Mesendoderm (in vitro differentiated cells): ENCODE data around the gene SRM.
A peak's percentile ranks its signal among the peaks of the same experiment; 100 is the strongest.

Source experiments
- DNase-seq: peaks from one replicate; pipeline ENCODE4 v3.0.0; 2013
- H2AK5ac ChIP-seq: 2 replicates; pipeline ENCODE4 v1.6.1; 2013; ENCODE audit warnings: low read length, inconsistent platforms
- H2BK120ac ChIP-seq: 2 replicates; pipeline ENCODE4 v1.6.1; 2013; ENCODE audit warnings: low read depth, mild to moderate bottlenecking, low read length, moderate library complexity, mixed read lengths
- H2BK15ac ChIP-seq: replicated peaks from 2 replicates; pipeline ENCODE4 v1.6.1; 2013; ENCODE audit warnings: low read depth, mild to moderate bottlenecking, moderate library complexity
- H2BK5ac ChIP-seq: 2 replicates; pipeline ENCODE4 v1.6.1; 2013; ENCODE audit warnings: low read length, inconsistent platforms
- H3K18ac ChIP-seq: 2 replicates; pipeline ENCODE4 v1.6.1; 2013; ENCODE audit warnings: mild to moderate bottlenecking, low read length, mixed read lengths
- H3K23ac ChIP-seq: one replicate; pipeline ENCODE4 v1.6.1; 2013; ENCODE audit warnings: low read length
- H3K27ac ChIP-seq: 2 replicates; pipeline ENCODE4 v1.5.1; 2013; ENCODE audit warnings: low read depth, mild to moderate bottlenecking, inconsistent platforms, low read length, moderate library complexity
- H3K27me3 ChIP-seq: 2 replicates; pipeline ENCODE4 v1.6.1; 2013; ENCODE audit warnings: low read length, control low read depth, mild to moderate bottlenecking, inconsistent platforms; ENCODE audit not compliant: insufficient read depth, poor library complexity
- H3K36me3 ChIP-seq: 2 replicates; pipeline ENCODE4 v1.6.1; 2013; ENCODE audit warnings: low read length, inconsistent platforms; ENCODE audit not compliant: control insufficient read depth, insufficient read depth
- H3K4ac ChIP-seq: one replicate; pipeline ENCODE4 v1.6.1; 2013; ENCODE audit warnings: low read depth, mild to moderate bottlenecking, low read length, moderate library complexity
- H3K4me1 ChIP-seq: 2 replicates; pipeline ENCODE4 v1.6.1; 2013; ENCODE audit warnings: low read depth, low read length, inconsistent platforms; ENCODE audit not compliant: control insufficient read depth
- H3K4me2 ChIP-seq: 2 replicates; pipeline ENCODE4 v1.6.1; 2013; ENCODE audit warnings: low read length
- H3K4me3 ChIP-seq: 2 replicates; pipeline ENCODE4 v1.5.1; 2013; ENCODE audit warnings: mild to moderate bottlenecking, low read length
- H3K56ac ChIP-seq: one replicate; pipeline ENCODE4 v1.6.1; 2013; ENCODE audit warnings: low read length
- H3K79me1 ChIP-seq: 2 replicates; pipeline ENCODE4 v1.6.1; 2013; ENCODE audit warnings: low read length, inconsistent platforms
- H3K79me2 ChIP-seq: 2 replicates; pipeline ENCODE4 v1.6.1; 2013; ENCODE audit warnings: mild to moderate bottlenecking, low read length; ENCODE audit not compliant: control insufficient read depth, insufficient read depth
- H3K9ac ChIP-seq: 2 replicates; pipeline ENCODE4 v1.6.1; 2013; ENCODE audit warnings: low read length, inconsistent platforms
- H4K5ac ChIP-seq: one replicate; pipeline ENCODE4 v1.6.1; 2013; ENCODE audit warnings: low read length
- H4K8ac ChIP-seq: one replicate; pipeline ENCODE4 v1.6.1; 2013; ENCODE audit warnings: low read depth, mild to moderate bottlenecking, control low read depth, low read length, moderate library complexity
- WGBS: extraction: QIAGEN DNeasy Blood & Tissue Kit; methylation state at CpG from one replicate; pipeline ENCODE4 v1.1.7; 2013; ENCODE audit warnings: low lambda C conversion rate, missing lambda C conversion rate; ENCODE audit not compliant: insufficient coverage; ENCODE audit errors: extremely low coverage; 5-methylcytosine and 5-hydroxymethylcytosine counted together

SRM gene

DNA sequence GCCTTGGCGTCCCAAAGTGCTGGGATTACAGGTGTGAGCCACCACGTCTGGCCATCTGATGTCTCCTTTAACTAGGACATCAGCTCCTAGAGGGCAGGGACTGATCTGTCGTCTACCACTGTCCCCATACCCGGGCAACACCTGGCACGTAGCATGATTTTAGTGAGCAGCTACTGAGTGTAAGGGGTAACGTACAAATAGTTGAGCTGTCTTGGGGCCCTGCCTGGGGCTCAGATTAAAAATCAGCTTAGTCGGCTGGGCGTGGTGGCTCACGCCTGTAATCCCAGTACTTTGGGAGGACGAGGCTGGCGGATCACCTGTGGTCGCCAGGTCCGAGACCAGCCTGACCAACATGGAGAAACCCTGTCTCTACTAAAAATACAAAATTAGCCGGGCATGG, 1.8 kb downstream of the SRM start:
- WGBS: no CpG with 5 or more reads among the region's 14 CpGs
- H3K4me3 ChIP-seq: no peak overlapping the region
- no peak for DNase-seq

DNA sequence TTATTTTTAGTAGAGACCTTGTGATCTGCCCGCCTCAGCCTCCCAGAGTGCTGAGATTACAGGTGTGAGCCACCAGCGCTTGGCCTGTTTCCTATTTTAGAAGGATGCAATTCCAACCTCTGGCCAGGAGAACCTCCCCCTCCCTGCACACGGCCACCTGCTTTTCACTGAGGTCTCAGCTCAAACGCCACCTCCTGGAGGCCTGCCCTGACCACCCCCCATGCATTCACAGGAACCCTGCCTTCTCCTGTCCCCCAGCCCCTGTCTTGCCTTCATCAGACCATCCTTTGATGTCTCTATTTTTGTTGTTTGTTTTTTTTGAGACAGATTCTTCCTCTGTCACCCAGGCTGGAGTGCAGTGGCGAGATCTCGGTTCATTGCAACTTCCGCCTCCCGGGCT, 2.3 kb downstream of the SRM start:
- no CpG with 5 or more reads among the region's 8 CpGs for WGBS
- Histone ChIP-seq H3K4me2 (no peak overlapping the region), H2AK5ac (no peak overlapping the region), H3K56ac (no peak overlapping the region), H3K27ac (no peak overlapping the region), H3K4me1 (peaks cover 2% of the 10 kb centered on the region), H2BK5ac (no peak overlapping the region), H4K5ac (no peak overlapping the region), H3K4me3 (no peak overlapping the region), H3K79me1 (peaks cover 5% of the 10 kb centered on the region), H3K36me3 (peaks cover 12% of the 10 kb centered on the region), H3K79me2 (peaks cover 11% of the 10 kb centered on the region), H2BK15ac (no peak overlapping the region), H3K9ac (no peak overlapping the region), H2BK120ac (no peak overlapping the region), H3K27me3 (no peaks in the 10 kb centered on the region), H4K8ac (no peak overlapping the region), H3K18ac (no peak overlapping the region), H3K23ac (no peak overlapping the region), H3K4ac (no peak overlapping the region)
- DNase-seq: peak; percentile 30

More for the DNA sequence above, 1.8 kb downstream of the SRM start:
- Histone ChIP-seq H3K56ac (no peak overlapping the region), H3K79me2 (peaks cover 11% of the 10 kb centered on the region), H3K4ac (no peak overlapping the region), H3K4me2 (no peak overlapping the region), H2BK15ac (no peak overlapping the region), H3K27ac (no peak overlapping the region), H3K36me3 (peaks cover 12% of the 10 kb centered on the region), H3K9ac (no peak overlapping the region), H3K79me1 (peaks cover 5% of the 10 kb centered on the region), H3K23ac (no peak overlapping the region), H3K4me1 (peaks cover 2% of the 10 kb centered on the region), H3K27me3 (no peaks in the 10 kb centered on the region), H3K18ac (no peak overlapping the region), H4K8ac (no peak overlapping the region), H2AK5ac (no peak overlapping the region), H4K5ac (no peak overlapping the region), H2BK120ac (no peak overlapping the region), H2BK5ac (no peak overlapping the region)

DNA sequence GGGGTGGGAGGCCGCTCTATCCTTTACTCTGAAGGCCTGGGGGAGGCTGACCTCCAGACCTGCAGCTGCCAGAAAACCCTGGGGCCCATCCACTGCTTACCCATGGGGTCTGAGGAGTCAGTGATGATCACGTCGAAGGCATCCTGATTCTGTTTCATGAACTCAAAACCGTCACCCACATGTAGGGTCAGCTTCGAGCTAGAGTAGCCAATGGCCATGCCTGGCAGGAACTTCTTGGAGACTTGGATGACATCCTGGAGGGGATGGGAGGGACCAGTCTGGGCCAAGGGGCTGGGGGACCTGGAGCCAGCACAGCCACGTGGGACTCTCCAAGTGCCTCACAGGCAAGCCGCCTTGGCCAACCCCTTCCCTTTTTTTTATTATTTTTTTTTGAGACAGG, 3.3 kb downstream of the SRM start:
- DNase-seq: no peak
- no peaks in the 10 kb centered on the region for H3K27me3 ChIP-seq
- no peak overlapping the region for H3K18ac ChIP-seq
- no peak overlapping the region for H2BK5ac ChIP-seq
- H3K79me1 ChIP-seq: peaks cover 5% of the 10 kb centered on the region
- H3K27ac ChIP-seq: no peak overlapping the region
- no peak overlapping the region for H2BK120ac ChIP-seq
- no peak overlapping the region for H4K5ac ChIP-seq
- no peak overlapping the region for H4K8ac ChIP-seq
- H2BK15ac ChIP-seq: no peak overlapping the region
- no peak overlapping the region for H3K56ac ChIP-seq
- no peak overlapping the region for H3K9ac ChIP-seq
- peaks cover 7% of the 10 kb centered on the region for H3K36me3 ChIP-seq
- H3K4me2 ChIP-seq: no peak overlapping the region
- H3K79me2 ChIP-seq: peaks cover 11% of the 10 kb centered on the region
- no peak overlapping the region for H3K23ac ChIP-seq
- WGBS: no CpG with 5 or more reads among the region's 7 CpGs
- no peak overlapping the region for H3K4ac ChIP-seq
- no peak overlapping the region for H2AK5ac ChIP-seq
- no peak overlapping the region for H3K4me3 ChIP-seq
- H3K4me1 ChIP-seq: peaks cover 2% of the 10 kb centered on the region

DNA sequence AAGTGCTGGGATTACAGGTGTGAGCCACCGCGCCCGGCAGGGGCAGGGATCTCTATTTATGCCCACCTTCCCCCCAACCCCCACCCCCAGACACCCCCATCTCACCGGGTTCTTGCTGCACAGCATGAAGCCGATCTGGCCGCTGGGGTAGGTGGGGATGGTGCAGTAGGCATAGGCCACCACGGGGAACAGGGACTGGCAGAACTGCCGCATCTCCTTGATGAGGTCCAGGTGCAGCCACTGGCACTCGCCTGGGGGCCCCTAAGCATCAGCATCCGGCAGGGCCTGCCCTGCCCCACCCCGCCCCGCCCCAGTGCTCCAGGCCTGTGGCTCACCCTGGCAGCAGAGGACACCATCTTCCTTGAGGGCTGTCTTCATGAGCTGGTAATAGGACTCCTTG, 4.1 kb downstream of the SRM start:
- Histone ChIP-seq H3K4me3 (no peak overlapping the region), H3K18ac (no peak overlapping the region), H2BK120ac (no peak overlapping the region), H3K4me2 (no peak overlapping the region), H2BK15ac (no peak overlapping the region), H2AK5ac (no peak overlapping the region), H3K79me1 (peaks cover 5% of the 10 kb centered on the region), H4K8ac (no peak overlapping the region), H2BK5ac (no peak overlapping the region), H3K4me1 (no peaks in the 10 kb centered on the region), H3K56ac (no peak overlapping the region), H4K5ac (no peak overlapping the region), H3K4ac (no peak overlapping the region), H3K9ac (no peak overlapping the region), H3K36me3 (peaks cover 7% of the 10 kb centered on the region), H3K79me2 (peaks cover 11% of the 10 kb centered on the region), H3K27me3 (no peaks in the 10 kb centered on the region), H3K27ac (no peak overlapping the region), H3K23ac (no peak overlapping the region)
- DNase-seq: no peak
- WGBS: no CpG with 5 or more reads among the region's 12 CpGs

DNA sequence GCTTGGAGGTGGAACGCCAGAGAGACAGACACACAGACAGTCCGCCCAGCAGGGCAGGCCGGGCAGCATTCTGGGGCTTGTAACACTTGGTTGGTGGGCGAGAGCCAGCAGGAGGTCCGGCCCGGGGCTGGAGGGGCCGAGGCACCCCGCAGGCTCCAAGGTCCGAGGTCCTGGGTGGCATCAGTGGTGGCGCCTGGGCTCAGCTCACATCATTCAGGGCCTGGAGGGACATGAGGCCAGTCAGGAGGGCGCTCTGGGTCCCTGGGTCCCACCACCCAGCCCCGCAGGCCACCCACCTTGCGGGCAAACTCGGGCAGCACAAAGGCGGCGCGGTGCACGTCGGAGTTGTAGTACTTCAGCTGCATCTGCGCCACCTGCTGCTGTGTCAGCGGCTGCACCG, 5.2 kb downstream of the SRM start:
- Histone ChIP-seq H2AK5ac (no peak overlapping the region), H3K27me3 (no peaks in the 10 kb centered on the region), H3K79me2 (peaks cover 11% of the 10 kb centered on the region), H3K36me3 (peaks cover 7% of the 10 kb centered on the region), H3K4me2 (no peak overlapping the region), H3K23ac (no peak overlapping the region), H3K56ac (no peak overlapping the region), H2BK15ac (no peak overlapping the region), H3K27ac (no peak overlapping the region), H2BK5ac (no peak overlapping the region), H3K18ac (no peak overlapping the region), H3K4me1 (no peaks in the 10 kb centered on the region), H4K8ac (no peak overlapping the region), H2BK120ac (no peak overlapping the region), H3K4ac (no peak overlapping the region), H3K4me3 (no peak overlapping the region), H3K9ac (no peak overlapping the region), H4K5ac (no peak overlapping the region), H3K79me1 (peaks cover 5% of the 10 kb centered on the region)
- WGBS: no CpG with 5 or more reads among the region's 22 CpGs
- DNase-seq: no peak

DNA sequence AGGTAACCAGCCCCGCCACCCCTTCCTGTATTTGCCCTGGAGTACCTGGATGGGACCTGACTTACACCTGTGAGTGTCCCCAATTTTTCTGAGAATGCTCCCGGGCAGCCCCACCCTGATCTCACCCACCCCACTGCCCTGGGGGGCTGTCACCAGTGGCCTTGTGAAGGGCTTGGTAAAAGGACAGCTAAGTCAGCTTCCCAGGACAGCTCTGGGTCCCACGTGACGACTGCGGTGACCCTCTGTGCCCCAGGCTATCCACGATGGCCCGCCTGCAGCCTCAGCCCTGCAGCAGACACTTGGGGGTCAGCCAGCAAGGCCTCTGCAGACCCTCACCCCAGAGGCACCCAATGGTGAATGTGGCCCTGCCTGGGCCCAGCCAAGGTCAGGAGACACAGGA, 5.6 kb downstream of the SRM start:
- no peak overlapping the region for H3K18ac ChIP-seq
- no peak overlapping the region for H4K8ac ChIP-seq
- no peak overlapping the region for H3K4me2 ChIP-seq
- no peak overlapping the region for H3K4me3 ChIP-seq
- no peak overlapping the region for H3K27ac ChIP-seq
- no peak for DNase-seq
- H3K23ac ChIP-seq: no peak overlapping the region
- no peak overlapping the region for H2BK120ac ChIP-seq
- H3K4me1 ChIP-seq: no peaks in the 10 kb centered on the region
- H2BK15ac ChIP-seq: no peak overlapping the region
- H3K56ac ChIP-seq: no peak overlapping the region
- no peaks in the 10 kb centered on the region for H3K27me3 ChIP-seq
- peaks cover 7% of the 10 kb centered on the region for H3K36me3 ChIP-seq
- H3K9ac ChIP-seq: no peak overlapping the region
- H3K79me1 ChIP-seq: peaks cover 5% of the 10 kb centered on the region
- H4K5ac ChIP-seq: no peak overlapping the region
- H3K79me2 ChIP-seq: peaks cover 7% of the 10 kb centered on the region
- no CpG with 5 or more reads among the region's 7 CpGs for WGBS
- no peak overlapping the region for H3K4ac ChIP-seq
- H2AK5ac ChIP-seq: no peak overlapping the region
- H2BK5ac ChIP-seq: no peak overlapping the region
